HepG2 (cell line): Measurements from ENCODE around the gene OCIAD2.

ENCODE experiments used
- MAX ChIP-seq: IDR thresholded peaks from 2 replicates; pipeline ENCODE4 v1.6.1; 2012; ENCODE audit warnings: inconsistent platforms
- POLR2A ChIP-seq, 2 experiments: IDR thresholded peaks; 2 replicates each; pipeline ENCODE4 v1.6.1; 2011; ENCODE audit warnings: low read depth in 2 of 2, low read length in 2 of 2, mild to moderate bottlenecking in 1 of 2, moderate library complexity in 1 of 2; ENCODE audit not compliant: insufficient read depth in 1 of 2
- RAD21 ChIP-seq: fragments of 450-650 bp; formaldehyde crosslinking; IDR thresholded peaks from 2 replicates; pipeline ENCODE4 v1.5.0; 2020; ENCODE audit warnings: mild to moderate bottlenecking

DNA sequence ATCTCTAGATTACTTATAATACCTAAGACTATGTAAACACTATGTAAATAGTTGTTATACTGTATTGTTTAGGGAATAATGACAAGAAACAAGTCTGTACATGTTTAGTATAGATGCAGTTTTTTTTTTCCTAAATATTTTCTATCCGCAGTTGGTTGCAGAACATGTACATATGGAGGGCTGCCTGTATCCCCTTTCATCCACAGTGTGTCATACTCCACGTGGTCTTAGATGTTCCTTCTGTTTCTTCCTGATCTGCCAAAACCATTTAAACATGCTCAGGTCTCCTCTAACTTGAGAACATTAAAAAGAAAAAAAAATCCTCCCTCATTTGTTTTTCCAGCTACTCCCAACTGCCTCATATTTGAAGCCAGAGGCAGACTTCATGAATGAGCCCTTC lies 61.7 kb downstream of the OCIAD2 start:
- TF ChIP-seq POLR2A (IDR thresholded peaks at IDR 0.05; ENCODE audit: insufficient read depth in 1 of 2, low read depth in 2 of 2, low read length in 2 of 2) (no peak), MAX (no peak), RAD21 (no peak)
